ENCODE results near the gene HPSE2. TPM values are rescaled to one million over a fixed set of nuclear protein-coding genes. Genes with fewer than 3 reads are reported as not detected.

The HPSE2 gene
- polyA plus RNA-seq, 1 of the 3 experiments (the other 2 are of a cell fraction): not detected

DNA sequence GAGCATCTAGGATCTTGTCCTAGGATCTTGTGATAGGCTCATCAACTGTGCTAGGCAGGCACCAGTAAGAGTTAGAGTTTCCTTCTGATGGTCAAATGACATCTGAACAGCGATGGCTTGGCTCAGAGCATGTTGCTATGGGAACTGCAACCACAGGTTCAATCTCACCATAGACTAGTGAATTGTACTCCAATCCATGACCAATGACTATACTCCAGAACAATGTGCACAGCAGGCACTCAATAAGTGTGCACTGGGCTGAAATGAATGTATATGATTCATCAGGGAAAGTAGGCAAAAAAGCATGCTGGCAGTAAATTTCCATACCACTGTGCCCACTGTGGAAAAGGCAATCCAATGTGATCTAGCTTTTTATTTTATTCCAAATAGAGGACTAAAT, 625.4 kb downstream of the HPSE2 start:
- ChIA-PET POLR2A (no interaction called here), CTCF (interaction anchor here (0.7 to 1.5 kb wide), 2 partner anchors 23 to 132 kb away, joined by 3 read pairs; no protein-coding TSS in a partner anchor)
- Histone ChIP-seq H3F3A (replicated peaks; ENCODE audit: insufficient read depth) (no peaks in the 10 kb centered on the region), H3K4me3 (ENCODE audit: low read depth in 2 of 2, low read length in 1 of 2) (no peak overlapping the region), H2AFZ (ENCODE audit: low read depth) (no peak overlapping the region), H3K27me3 (ENCODE audit: insufficient read depth) (no peaks in the 10 kb centered on the region), H3K4me2 (no peak overlapping the region), H3K4me1 (ENCODE audit: control insufficient read depth in 1 of 2, insufficient read depth in 2 of 2, low read depth in 1 of 2, low read length in 1 of 2) (no peaks in the 10 kb centered on the region), H4K20me1 (ENCODE audit: insufficient read depth) (no peaks in the 10 kb centered on the region), H3K27ac (ENCODE audit: low read depth in 2 of 2, low read length in 1 of 2) (no peak overlapping the region), H3K9ac (no peak overlapping the region), H3K36me3 (replicated peaks in 1 of 2; ENCODE audit: control insufficient read depth in 1 of 2, insufficient read depth in 2 of 2, low read length in 1 of 2) (no peaks in the 10 kb centered on the region), H3K79me2 (ENCODE audit: insufficient read depth) (no peaks in the 10 kb centered on the region), H3K9me3 (no peaks in the 10 kb centered on the region), H3K9me2 (no peaks in the 10 kb centered on the region)
- TF ChIP-seq MEF2A (IDR thresholded peaks at IDR 0.05; ENCODE audit: borderline replicate concordance, low read depth) (no peak), CHD2 (IDR thresholded peaks at IDR 0.05; ENCODE audit: low read length, partially characterized antibody) (no peak), USF2 (IDR thresholded peaks at IDR 0.05; ENCODE audit: borderline replicate concordance, low read depth, low read length) (no peak), POLR2AphosphoS5 (IDR thresholded peaks at IDR 0.05; ENCODE audit: low read depth, low read length) (no peak), SMC3 (IDR thresholded peaks at IDR 0.05; ENCODE audit: low read depth, low read length) (no peak), TEAD4 (IDR thresholded peaks at IDR 0.05; ENCODE audit: borderline replicate concordance, insufficient read depth) (no peak), ELF1 (IDR thresholded peaks at IDR 0.05) (no peak), MAX (IDR thresholded peaks at IDR 0.05; ENCODE audit: low read depth) (no peak), TAF1 (IDR thresholded peaks at IDR 0.05; ENCODE audit: borderline replicate concordance, low read depth, low read length) (no peak), EP300 (IDR thresholded peaks at IDR 0.05; ENCODE audit: borderline replicate concordance in 1 of 2, low read depth in 1 of 2, low read length in 1 of 2) (no peak), TCF12 (IDR thresholded peaks at IDR 0.05) (no peak)
- TF ChIP-seq, protein P1, sequence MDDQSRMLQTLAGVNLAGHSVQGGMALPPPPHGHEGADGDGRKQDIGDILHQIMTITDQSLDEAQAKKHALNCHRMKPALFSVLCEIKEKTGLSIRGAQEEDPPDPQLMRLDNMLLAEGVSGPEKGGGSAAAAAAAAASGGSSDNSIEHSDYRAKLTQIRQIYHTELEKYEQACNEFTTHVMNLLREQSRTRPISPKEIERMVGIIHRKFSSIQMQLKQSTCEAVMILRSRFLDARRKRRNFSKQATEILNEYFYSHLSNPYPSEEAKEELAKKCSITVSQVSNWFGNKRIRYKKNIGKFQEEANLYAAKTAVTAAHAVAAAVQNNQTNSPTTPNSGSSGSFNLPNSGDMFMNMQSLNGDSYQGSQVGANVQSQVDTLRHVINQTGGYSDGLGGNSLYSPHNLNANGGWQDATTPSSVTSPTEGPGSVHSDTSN (IDR thresholded peaks at IDR 0.05): no peak
- DNase-seq: no peak
- 0% methylated on average over 1 of the region's 1 CpG for WGBS (ENCODE audit: low lambda C conversion rate)

GRCh38 chr10:98609265-98609664, 626.4 kb downstream of the HPSE2 start:
- no peaks in the 10 kb centered on the region for H3F3A ChIP-seq (replicated peaks; ENCODE audit: insufficient read depth)
- TF ChIP-seq RAD21 (IDR thresholded peaks at IDR 0.05; ENCODE audit: low read length) (no peak), CHD2 (IDR thresholded peaks at IDR 0.05; ENCODE audit: low read length, partially characterized antibody) (no peak), GATA2 (CRISPR knock-in tag; IDR thresholded peaks at IDR 0.05) (no peak), YY1 (IDR thresholded peaks at IDR 0.05; ENCODE audit: low read depth) (no peak), USF2 (IDR thresholded peaks at IDR 0.05; ENCODE audit: borderline replicate concordance, low read depth, low read length) (no peak), RFX5 (IDR thresholded peaks at IDR 0.05; ENCODE audit: low read length) (no peak), NRF1 (IDR thresholded peaks at IDR 0.05; ENCODE audit: low read depth, low read length) (no peak), TCF12 (IDR thresholded peaks at IDR 0.05) (no peak), TEAD4 (IDR thresholded peaks at IDR 0.05; ENCODE audit: borderline replicate concordance, insufficient read depth) (no peak)
- TF ChIP-seq, protein P1 (IDR thresholded peaks at IDR 0.05): no peak
- no peaks in the 10 kb centered on the region for H4K20me1 ChIP-seq (ENCODE audit: insufficient read depth)
- H3K27me3 ChIP-seq (ENCODE audit: insufficient read depth): no peaks in the 10 kb centered on the region
- no peaks in the 10 kb centered on the region for H3K36me3 ChIP-seq (replicated peaks in 1 of 2; ENCODE audit: control insufficient read depth in 1 of 2, insufficient read depth in 2 of 2, low read length in 1 of 2)
- H3K4me1 ChIP-seq (ENCODE audit: control insufficient read depth in 1 of 2, insufficient read depth in 2 of 2, low read depth in 1 of 2, low read length in 1 of 2): no peaks in the 10 kb centered on the region
- no peak for DNase-seq
- 7% methylated on average over 2 of the region's 2 CpGs for WGBS (ENCODE audit: low lambda C conversion rate)
- no peak overlapping the region for H3K9ac ChIP-seq
- H3K9me3 ChIP-seq: no peaks in the 10 kb centered on the region
- no peaks in the 10 kb centered on the region for H3K9me2 ChIP-seq
- H3K27ac ChIP-seq (ENCODE audit: low read depth in 2 of 2, low read length in 1 of 2): no peak overlapping the region
- POLR2A ChIA-PET: no interaction called here
- no peak overlapping the region for H2AFZ ChIP-seq (ENCODE audit: low read depth)
- no peak overlapping the region for H3K4me3 ChIP-seq (ENCODE audit: low read depth in 2 of 2, low read length in 1 of 2)
- no peak overlapping the region for H3K4me2 ChIP-seq
- no peaks in the 10 kb centered on the region for H3K79me2 ChIP-seq (ENCODE audit: insufficient read depth)
- CTCF ChIA-PET: no interaction called here

Data from SK-N-SH (cell line).